Loucy (cell line): Measurements from ENCODE around the gene ZNF791.

Experiments
- H2AFZ ChIP-seq: fragments of 200-600 bp; sonication (generic); 2 replicates; pipeline ENCODE4 v1.6.0; 2016; ENCODE audit warnings: antibody characterized with exemption, mild to moderate bottlenecking, low read length, moderate library complexity
- H3F3A ChIP-seq: fragments of 200-600 bp; 2 replicates; pipeline ENCODE4 v1.6.0; 2016; ENCODE audit warnings: antibody characterized with exemption, low read depth, mild to moderate bottlenecking
- H3K27me3 ChIP-seq: fragments of 200-600 bp; sonication (generic); 2 replicates; pipeline ENCODE4 v1.6.1; 2014; ENCODE audit warnings: low read length, mild to moderate bottlenecking; ENCODE audit not compliant: insufficient read depth, poor library complexity, severe bottlenecking
- H3K36me3 ChIP-seq: fragments of 200-600 bp; sonication (generic); 2 replicates; pipeline ENCODE4 v1.6.1; 2016; ENCODE audit warnings: low read length; ENCODE audit not compliant: insufficient read depth
- H3K4me1 ChIP-seq: fragments of 200-600 bp; sonication (generic); 2 replicates; pipeline ENCODE4 v1.5.1; 2014; ENCODE audit warnings: low read length, mild to moderate bottlenecking; ENCODE audit not compliant: insufficient read depth, poor library complexity, severe bottlenecking
- H3K4me2 ChIP-seq: fragments of 200-600 bp; sonication (generic); 2 replicates; pipeline ENCODE4 v1.6.0; 2014; ENCODE audit warnings: antibody characterized with exemption, low read length, low read depth, mild to moderate bottlenecking; ENCODE audit not compliant: poor library complexity, severe bottlenecking
- H3K4me3 ChIP-seq: fragments of 200-600 bp; sonication (generic); 2 replicates; pipeline ENCODE4 v1.5.1; 2014; ENCODE audit warnings: low read length, mild to moderate bottlenecking, mixed read lengths; ENCODE audit not compliant: poor library complexity, severe bottlenecking
- H3K79me2 ChIP-seq: fragments of 200-600 bp; sonication (generic); 2 replicates; pipeline ENCODE4 v1.6.1; 2014; ENCODE audit warnings: low read length; ENCODE audit not compliant: insufficient read depth
- H3K9ac ChIP-seq: fragments of 200-600 bp; sonication (generic); 2 replicates; pipeline ENCODE4 v1.6.0; 2014; ENCODE audit warnings: mild to moderate bottlenecking, low read depth, low read length, moderate library complexity; ENCODE audit not compliant: poor library complexity, severe bottlenecking
- H3K9me2 ChIP-seq: fragments of 200-600 bp; sonication (generic); replicated peaks from 2 replicates; pipeline ENCODE4 v1.6.1; 2016; ENCODE audit warnings: low read depth, low read length, mixed read lengths
- H3K9me3 ChIP-seq: fragments of 200-600 bp; sonication (generic); 2 replicates; pipeline ENCODE4 v1.6.1; 2014; ENCODE audit warnings: mild to moderate bottlenecking, antibody characterized with exemption, low read length, low read depth; ENCODE audit not compliant: insufficient read depth
- H4K20me1 ChIP-seq: fragments of 200-600 bp; sonication (generic); 2 replicates; pipeline ENCODE4 v1.6.0; 2014; ENCODE audit warnings: antibody characterized with exemption, low read length, mild to moderate bottlenecking; ENCODE audit not compliant: insufficient read depth, poor library complexity, severe bottlenecking
- CTCF ChIP-seq: fragments of 200-600 bp; sonication (generic); conservative IDR thresholded peaks from 2 replicates; pipeline ENCODE4 v1.5.1; 2014; ENCODE audit warnings: mild to moderate bottlenecking, antibody characterized with exemption, low read length
- EZH2phosphoT487 ChIP-seq: fragments of 200-600 bp; IDR thresholded peaks from 2 replicates; pipeline ENCODE4 v1.6.1; 2018; ENCODE audit warnings: antibody characterized with exemption, mild to moderate bottlenecking, moderate library complexity, borderline replicate concordance

The ZNF791 gene

GRCh38 chr19:12668932-12669269, 58.2 kb downstream of the ZNF791 start:
- H3F3A ChIP-seq = no peaks in the 10 kb centered on the region
- peak overlapping the region; percentile 79 for H3K4me3 ChIP-seq
- no peaks in the 10 kb centered on the region for H3K9me2 ChIP-seq
- H2AFZ ChIP-seq = peak overlapping the region; percentile 90
- no peaks in the 10 kb centered on the region for H3K9me3 ChIP-seq
- peak overlapping the region; percentile 89 for H3K9ac ChIP-seq
- H4K20me1 ChIP-seq = peaks cover 13% of the 10 kb centered on the region
- TF ChIP-seq CTCF = no peak
- H3K4me2 ChIP-seq = peak overlapping the region; percentile 89
- peaks cover 25% of the 10 kb centered on the region for H3K4me1 ChIP-seq
- H3K27me3 ChIP-seq = no peaks in the 10 kb centered on the region
- peaks cover 5% of the 10 kb centered on the region; the same call in 1 of the 2 replicates for H3K36me3 ChIP-seq
- peaks cover 38% of the 10 kb centered on the region for H3K79me2 ChIP-seq

GRCh38 chr19:12669270-12670158, 58.8 kb downstream of the ZNF791 start:
- peak overlapping the region; percentile 89 for H3K4me2 ChIP-seq
- TF ChIP-seq EZH2phosphoT487 = no peak
- no peak for TF ChIP-seq CTCF
- H3K4me1 ChIP-seq = peaks cover 25% of the 10 kb centered on the region
- H3F3A ChIP-seq = no peaks in the 10 kb centered on the region
- peaks cover 13% of the 10 kb centered on the region for H4K20me1 ChIP-seq
- peak overlapping the region; percentile 89 for H3K9ac ChIP-seq
- H3K4me3 ChIP-seq = peak overlapping the region; percentile 79
- peaks cover 11% of the 10 kb centered on the region; the same call in 1 of the 2 replicates for H3K36me3 ChIP-seq
- peaks cover 38% of the 10 kb centered on the region for H3K79me2 ChIP-seq
- no peaks in the 10 kb centered on the region for H3K27me3 ChIP-seq
- H2AFZ ChIP-seq = peak overlapping the region; percentile 90
- H3K9me2 ChIP-seq = no peaks in the 10 kb centered on the region
- no peaks in the 10 kb centered on the region for H3K9me3 ChIP-seq

- Histone ChIP-seq H3K4me3 (peak overlapping the region; percentile 79), H3K9me3 (no peaks in the 10 kb centered on the region), H3K36me3 (peaks cover 17% of the 10 kb centered on the region; the same call in 1 of the 2 replicates), H3F3A (no peaks in the 10 kb centered on the region), H3K9ac (peak overlapping the region; percentile 89), H3K4me1 (peaks cover 25% of the 10 kb centered on the region), H2AFZ (peak overlapping the region; percentile 90; the same call in 1 of the 2 replicates), H3K79me2 (peaks cover 38% of the 10 kb centered on the region), H3K9me2 (no peaks in the 10 kb centered on the region), H4K20me1 (peaks cover 13% of the 10 kb centered on the region), H3K27me3 (no peaks in the 10 kb centered on the region), H3K4me2 (peak overlapping the region; percentile 89)
- TF ChIP-seq EZH2phosphoT487 (no peak), CTCF (no peak)
Measured at GRCh38 chr19:12670159-12670928, 59.6 kb downstream of the ZNF791 start.
